GM12801 (cell line): Measurements from ENCODE around the gene ZNF669.

Experiments used
- CTCF ChIP-seq: IDR thresholded peaks from one replicate; pipeline ENCODE4 v1.5.1; 2011; ENCODE audit warnings: control low read depth; ENCODE audit not compliant: insufficient read length; ENCODE audit errors: extremely low read depth

The ZNF669 gene

DNA sequence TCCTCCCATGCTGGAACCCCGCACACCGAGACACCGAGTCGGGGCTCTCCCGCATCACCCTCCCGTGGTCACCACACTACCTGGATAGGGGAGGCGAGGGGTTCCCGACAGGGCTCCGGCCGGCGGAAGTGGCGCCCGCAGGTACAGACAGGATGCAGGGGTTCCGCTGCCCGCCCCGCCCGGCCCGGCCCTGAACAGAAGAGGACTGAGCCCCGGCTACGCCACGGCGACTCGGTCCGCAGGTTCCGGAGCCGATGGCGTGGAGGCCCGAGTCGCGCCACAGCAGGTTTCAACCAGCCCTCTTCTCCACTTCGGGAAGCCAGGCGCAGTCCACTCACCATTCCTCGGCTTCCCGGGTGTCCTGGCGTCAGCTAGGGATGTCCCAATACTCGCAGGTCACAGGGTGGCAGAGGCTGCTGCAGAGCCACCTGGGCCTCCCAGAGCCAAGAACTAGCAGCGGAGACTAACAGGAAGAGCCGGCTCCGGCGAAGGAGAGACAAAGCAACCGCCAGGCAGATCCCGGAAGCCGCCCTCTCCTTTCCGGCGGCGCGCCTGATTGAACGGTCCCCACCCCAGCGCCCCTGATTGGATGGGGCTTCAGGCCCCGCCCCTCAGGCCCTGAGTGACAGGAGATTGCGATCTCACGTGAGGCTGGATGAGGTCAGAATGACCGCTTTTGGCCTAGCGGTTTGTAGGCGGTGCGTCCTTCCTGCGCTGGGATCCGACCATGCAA is at the start of gene ZNF669:
TSS of gene ZNF669 (minus strand) at position 498 of the 733 bp plus-strand sequence. CDS start at position 341, 157 bp downstream.
- TF ChIP-seq CTCF, result no peak

GRCh38 chr1:247147781-247148180 is 43.6 kb upstream of the ZNF669 start:
- TF ChIP-seq CTCF, result no peak

DNA sequence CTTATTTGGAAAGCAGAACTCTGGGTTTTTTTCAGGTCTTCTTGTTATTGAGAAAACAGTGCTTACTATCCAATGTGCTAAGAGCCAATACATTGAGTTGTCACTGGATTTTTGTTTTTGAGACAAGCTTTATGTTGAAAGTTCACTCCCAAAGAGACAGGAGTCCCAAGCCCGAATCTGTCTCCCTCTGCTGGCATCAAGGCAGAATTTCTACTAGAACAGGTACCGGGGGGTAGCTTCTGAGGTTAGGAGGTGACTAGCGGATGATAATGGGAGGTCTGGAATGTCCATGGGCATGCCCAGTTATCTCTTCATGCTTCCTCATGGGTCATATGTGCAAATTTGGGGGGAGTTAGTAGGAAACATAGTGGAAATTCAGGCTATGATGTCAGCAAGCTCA is 42.5 kb upstream of the ZNF669 start:
- no peak for TF ChIP-seq CTCF

DNA sequence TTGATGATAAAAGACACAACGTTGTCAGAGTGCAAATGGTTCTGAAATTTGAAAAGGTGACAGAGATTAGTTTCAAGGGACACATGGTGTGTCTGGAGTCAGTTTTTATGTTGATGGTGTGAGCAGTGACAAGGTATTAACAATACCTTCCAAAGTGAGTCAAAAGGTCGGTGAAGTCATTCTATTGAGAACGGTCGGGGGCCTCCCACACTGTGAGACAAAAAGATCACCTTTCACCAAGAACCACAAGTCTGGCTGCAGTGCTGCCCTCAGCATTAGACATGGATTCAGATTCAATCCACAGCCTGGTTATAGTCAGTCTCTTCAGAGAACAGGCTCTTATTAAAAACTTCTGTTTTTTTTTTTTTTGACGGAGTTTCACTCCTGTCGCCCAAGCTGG is 41.1 kb upstream of the ZNF669 start:
- TF ChIP-seq CTCF, result no peak

GRCh38 chr1:247131236-247131635 is 27.1 kb upstream of the ZNF669 start:
- no peak for TF ChIP-seq CTCF

GRCh38 chr1:247121382-247121781 is 17.2 kb upstream of the ZNF669 start:
- TF ChIP-seq CTCF, result no peak

DNA sequence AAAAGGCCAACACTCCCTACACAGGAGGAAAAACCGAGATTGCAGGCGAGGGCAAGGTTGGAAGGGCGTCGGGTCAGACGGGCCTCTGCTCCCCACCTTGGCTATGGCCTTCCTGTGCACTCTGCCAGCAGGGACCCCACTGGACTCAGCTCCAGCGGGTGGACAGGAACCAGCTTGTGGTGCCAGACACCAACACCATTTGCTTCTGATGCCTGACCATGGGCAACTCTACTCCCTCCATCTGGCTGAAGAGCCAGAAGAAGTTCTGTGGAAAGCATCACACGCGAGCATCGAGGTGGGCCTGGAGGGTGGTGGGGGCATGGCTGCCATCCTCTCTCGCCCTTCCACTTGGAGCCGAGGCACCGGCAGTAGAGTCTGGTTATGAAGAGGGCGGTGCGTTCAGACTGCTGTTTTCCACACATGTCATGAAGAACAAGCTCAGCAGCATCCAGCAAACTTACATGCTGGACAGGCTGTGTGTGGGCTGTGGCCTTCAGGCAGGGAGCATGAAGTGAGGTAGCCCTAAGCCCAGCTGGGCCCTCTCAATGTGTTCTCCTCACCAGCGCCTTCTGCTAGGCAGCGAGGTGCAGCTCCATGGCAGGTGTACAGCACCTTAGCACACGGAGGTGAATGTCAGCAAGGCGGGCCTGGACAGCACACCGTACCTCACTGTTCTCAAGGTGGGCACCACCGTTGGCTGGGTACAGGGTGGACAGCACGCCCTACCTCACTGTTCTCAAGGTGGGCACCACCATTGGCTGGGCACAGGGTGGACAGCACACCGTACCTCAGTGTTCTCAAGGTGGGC is 15.6 kb upstream of the ZNF669 start:
- no peak for TF ChIP-seq CTCF
